ENCODE data around the gene ZNF211. TPM values are rescaled to one million over a fixed set of nuclear protein-coding genes. Genes with fewer than 3 reads are reported as not detected.
A peak's percentile ranks its signal among the peaks of the same experiment; 100 is the strongest.

ZNF211 gene
- total RNA-seq, 1 experiment from 2014 or later: 17.6 TPM

- peak; percentile 26; the same call in 1 of the 2 replicates for TF ChIP-seq FOXP4 (CRISPR knock-in tag; IDR thresholded peaks at IDR 0.05)
- TF ChIP-seq TEAD1 (CRISPR knock-in tag; IDR thresholded peaks at IDR 0.05): no peak; the same call in 1 of the 2 replicates
- no peak for TF ChIP-seq ZNF232 (CRISPR knock-in tag; IDR thresholded peaks at IDR 0.05)
- TF ChIP-seq E2F5 (CRISPR knock-in tag; IDR thresholded peaks at IDR 0.05): 0 out of 2 replicates have a peak, but pooled peaks have one; percentile 27
- peak; percentile 29; the same call in 1 of the 2 replicates for TF ChIP-seq E2F4 (CRISPR knock-in tag; IDR thresholded peaks at IDR 0.05; ENCODE audit: borderline replicate concordance, low read depth)
- TF ChIP-seq EMX1 (CRISPR knock-in tag; IDR thresholded peaks at IDR 0.05): no peak
- no peak; the same call in 1 of the 2 replicates for TF ChIP-seq TCF7 (CRISPR knock-in tag; IDR thresholded peaks at IDR 0.05; ENCODE audit: low read depth)
- no peak for TF ChIP-seq FOXJ3 (CRISPR knock-in tag; IDR thresholded peaks at IDR 0.05; ENCODE audit: borderline replicate concordance)
- no peak for TF ChIP-seq OVOL2 (CRISPR knock-in tag; IDR thresholded peaks at IDR 0.05; ENCODE audit: borderline replicate concordance)
- no peak; the same call in 1 of the 2 replicates for TF ChIP-seq NFYB (CRISPR knock-in tag; conservative IDR thresholded peaks at IDR 0.05; ENCODE audit: low read depth)
- 0 out of 2 replicates have a peak, but pooled peaks have one; percentile 33 for TF ChIP-seq KAT7 (CRISPR knock-in tag; IDR thresholded peaks at IDR 0.05; ENCODE audit: borderline replicate concordance)
- TF ChIP-seq ZNF396 (CRISPR knock-in tag; IDR thresholded peaks at IDR 0.05; ENCODE audit: borderline replicate concordance): no peak
- TF ChIP-seq NR1H2 (CRISPR knock-in tag; IDR thresholded peaks at IDR 0.05): no peak; the same call in 1 of the 2 replicates
- no peak for TF ChIP-seq GABPB1 (CRISPR knock-in tag; IDR thresholded peaks at IDR 0.05)
- no peak for TF ChIP-seq CDX4 (CRISPR knock-in tag; IDR thresholded peaks at IDR 0.05; ENCODE audit: borderline replicate concordance)
- TF ChIP-seq HMGXB4 (CRISPR knock-in tag; IDR thresholded peaks at IDR 0.05): peak; percentile 67
- no peak for TF ChIP-seq AR (CRISPR knock-in tag; IDR thresholded peaks at IDR 0.05)
- TF ChIP-seq NR2C2 (CRISPR knock-in tag; IDR thresholded peaks at IDR 0.05): no peak
- no peak for TF ChIP-seq NFE2L1 (CRISPR knock-in tag; IDR thresholded peaks at IDR 0.05)
- TF ChIP-seq NR3C1 (CRISPR knock-in tag; conservative IDR thresholded peaks at IDR 0.05; ENCODE audit: low read depth): no peak
- no peak for TF ChIP-seq ERG (CRISPR knock-in tag; IDR thresholded peaks at IDR 0.05)
- TF ChIP-seq SMAD4 (CRISPR knock-in tag; IDR thresholded peaks at IDR 0.05): no peak
- TF ChIP-seq CREM (CRISPR knock-in tag; IDR thresholded peaks at IDR 0.05): 0 out of 2 replicates have a peak, but pooled peaks have one; percentile 45
- TF ChIP-seq TP53 (CRISPR knock-in tag; IDR thresholded peaks at IDR 0.05): peak; percentile 66; the same call in 1 of the 2 replicates
- no peak for TF ChIP-seq FOXK1 (CRISPR knock-in tag; IDR thresholded peaks at IDR 0.05)
- no peak for TF ChIP-seq GTF2I (CRISPR knock-in tag; conservative IDR thresholded peaks at IDR 0.05)
- no peak for TF ChIP-seq ZNF416 (CRISPR knock-in tag; IDR thresholded peaks at IDR 0.05)
Measured at GRCh38 chr19:57613941-57614743, 18.8 kb upstream of the ZNF211 start, which contains the start of gene ZNF134 (continued).

Measured in WTC11 (cell line).